ES-I3 (cell line): Measurements from ENCODE around the gene MYO15B.
A peak's percentile ranks its signal among the peaks of the same experiment; 100 is the strongest.

Experiments
- H3K36me3 ChIP-seq: 2 replicates; pipeline ENCODE4 v1.6.1; 2013; ENCODE audit warnings: mild to moderate bottlenecking, low read length, control low read depth, moderate library complexity; ENCODE audit not compliant: insufficient read depth
- H3K4me1 ChIP-seq: 2 replicates; pipeline ENCODE4 v1.6.1; 2013; ENCODE audit warnings: mild to moderate bottlenecking, control low read depth, low read length; ENCODE audit not compliant: insufficient read depth
- H3K9ac ChIP-seq: 2 replicates; pipeline ENCODE4 v1.6.1; 2013; ENCODE audit warnings: low read depth, mild to moderate bottlenecking, low read length, moderate library complexity
- H3K9me3 ChIP-seq: 2 replicates; pipeline ENCODE4 v1.6.1; 2013; ENCODE audit warnings: mild to moderate bottlenecking, low read length, moderate library complexity; ENCODE audit not compliant: control insufficient read depth, insufficient read depth

The MYO15B gene

GRCh38 chr17:75587675-75588595 is at the start of gene MYO15B:
Gene MYO15B, plus strand, starts transcription at chr17:75587800. Its CDS starts 258 bp downstream, at chr17:75588058.
- peaks cover 6% of the 10 kb centered on the region; the same call in 1 of the 2 replicates for H3K9me3 ChIP-seq
- H3K9ac ChIP-seq = peak within 1 kb of the TSS; percentile 62
- H3K4me1 ChIP-seq = no peaks in the 10 kb centered on the region
- H3K36me3 ChIP-seq = no peaks in the 10 kb centered on the region

GRCh38 chr17:75539967-75540729 is 47.5 kb upstream of the MYO15B start:
- Histone ChIP-seq H3K9ac (no peak overlapping the region), H3K9me3 (no peaks in the 10 kb centered on the region), H3K4me1 (peaks cover 13% of the 10 kb centered on the region; the same call in 1 of the 2 replicates), H3K36me3 (no peaks in the 10 kb centered on the region)

DNA sequence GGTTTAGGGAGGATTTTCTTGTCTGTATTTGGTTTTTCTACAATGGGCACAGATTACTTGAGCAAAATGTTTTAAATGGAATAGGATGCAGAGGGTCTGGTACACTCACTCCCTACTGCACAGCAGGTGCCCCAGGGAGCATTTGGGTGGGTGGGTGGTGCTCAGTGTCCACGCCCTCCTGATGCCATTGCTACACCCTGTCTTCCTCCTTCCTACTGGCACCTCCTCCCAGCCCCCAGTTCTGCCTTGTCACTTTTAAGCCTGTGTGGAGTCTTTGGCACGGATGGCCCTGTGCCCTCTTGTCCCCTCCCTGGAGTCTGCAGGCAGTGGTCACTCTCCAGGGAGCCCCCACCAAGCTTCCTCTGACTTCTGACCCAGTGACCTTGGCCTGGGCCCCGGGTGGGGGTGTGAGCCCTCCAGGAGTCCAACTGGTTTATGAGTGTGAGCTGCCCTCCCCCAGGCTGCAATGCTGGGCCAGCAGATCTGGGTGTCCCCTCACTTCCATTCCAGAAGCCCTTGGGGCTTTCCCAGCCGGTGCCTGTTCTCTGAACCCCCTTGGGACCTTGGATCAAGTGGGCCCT is 46.6 kb upstream of the MYO15B start:
- no peaks in the 10 kb centered on the region for H3K36me3 ChIP-seq
- no peaks in the 10 kb centered on the region for H3K9me3 ChIP-seq
- H3K4me1 ChIP-seq = peaks cover 19% of the 10 kb centered on the region; the same call in 1 of the 2 replicates
- no peak overlapping the region for H3K9ac ChIP-seq

GRCh38 chr17:75542229-75542628 is 45.4 kb upstream of the MYO15B start:
- H3K9me3 ChIP-seq = no peaks in the 10 kb centered on the region

DNA sequence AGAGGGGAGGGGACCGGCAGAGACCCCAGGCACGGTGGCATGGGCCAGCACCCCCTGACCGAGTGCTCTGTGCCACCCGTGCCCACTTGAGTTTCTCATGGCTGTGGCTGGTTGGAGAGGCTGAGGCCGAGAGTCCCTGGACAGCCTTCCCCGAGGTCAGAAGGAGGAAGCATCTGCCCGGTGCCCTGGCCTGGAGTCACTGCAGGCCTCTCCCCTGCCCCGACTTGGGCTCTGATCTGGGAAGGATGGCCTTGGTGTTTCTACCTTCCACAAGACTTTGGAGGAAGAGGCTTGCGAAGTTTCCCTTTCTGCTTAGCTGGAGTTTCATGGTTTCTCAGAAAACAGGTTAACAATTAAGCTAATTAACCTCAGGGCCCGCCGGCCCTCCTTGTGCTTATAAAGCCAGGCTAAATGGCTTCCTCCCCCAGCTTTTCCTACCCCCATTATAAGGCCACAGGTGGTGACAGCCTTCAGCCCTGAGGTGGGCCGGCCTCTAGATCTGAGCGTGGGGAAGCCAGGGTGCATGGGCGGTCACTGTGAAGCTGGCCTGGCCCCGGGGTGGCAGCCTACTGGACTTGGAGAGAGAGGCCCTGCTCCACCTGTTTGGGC is 44.8 kb upstream of the MYO15B start:
- H3K36me3 ChIP-seq = no peaks in the 10 kb centered on the region
- no peaks in the 10 kb centered on the region for H3K9me3 ChIP-seq
- H3K9ac ChIP-seq = no peak overlapping the region
- H3K4me1 ChIP-seq = peaks cover 19% of the 10 kb centered on the region; the same call in 1 of the 2 replicates

More at GRCh38 chr17:75542229-75542628, 45.4 kb upstream of the MYO15B start:
- H3K4me1 ChIP-seq = peaks cover 19% of the 10 kb centered on the region; the same call in 1 of the 2 replicates
- H3K36me3 ChIP-seq = no peaks in the 10 kb centered on the region
- no peak overlapping the region for H3K9ac ChIP-seq

DNA sequence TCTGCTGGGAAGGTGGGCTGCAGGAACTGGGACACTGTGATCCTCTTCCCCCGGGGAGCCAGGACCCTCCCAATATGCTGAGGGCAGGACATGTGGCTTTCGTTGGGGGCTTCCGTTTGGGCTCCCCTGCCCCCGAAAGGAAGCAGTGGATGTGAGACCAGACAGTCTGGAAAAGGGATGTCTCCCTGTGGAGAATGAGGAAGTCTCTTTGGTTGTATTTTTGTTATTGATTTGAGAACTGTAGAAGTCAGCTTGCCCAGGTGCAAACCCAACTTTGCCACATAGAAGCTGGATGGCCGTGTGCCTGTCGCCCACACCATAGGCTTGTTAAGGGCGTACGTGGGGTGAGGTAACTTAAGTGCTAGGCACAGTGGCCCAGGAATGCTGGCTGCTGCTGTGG is 43.4 kb upstream of the MYO15B start:
- no peaks in the 10 kb centered on the region for H3K9me3 ChIP-seq
- peaks cover 25% of the 10 kb centered on the region; the same call in 1 of the 2 replicates for H3K4me1 ChIP-seq
- H3K9ac ChIP-seq = no peak overlapping the region
- H3K36me3 ChIP-seq = no peaks in the 10 kb centered on the region

- Histone ChIP-seq H3K36me3 (no peaks in the 10 kb centered on the region), H3K9ac (no peak overlapping the region), H3K4me1 (peaks cover 19% of the 10 kb centered on the region; the same call in 1 of the 2 replicates), H3K9me3 (no peaks in the 10 kb centered on the region)
Observed at GRCh38 chr17:75546181-75546580, 41.4 kb upstream of the MYO15B start.

GRCh38 chr17:75547091-75547490 is 40.5 kb upstream of the MYO15B start:
- no peaks in the 10 kb centered on the region for H3K9me3 ChIP-seq

DNA sequence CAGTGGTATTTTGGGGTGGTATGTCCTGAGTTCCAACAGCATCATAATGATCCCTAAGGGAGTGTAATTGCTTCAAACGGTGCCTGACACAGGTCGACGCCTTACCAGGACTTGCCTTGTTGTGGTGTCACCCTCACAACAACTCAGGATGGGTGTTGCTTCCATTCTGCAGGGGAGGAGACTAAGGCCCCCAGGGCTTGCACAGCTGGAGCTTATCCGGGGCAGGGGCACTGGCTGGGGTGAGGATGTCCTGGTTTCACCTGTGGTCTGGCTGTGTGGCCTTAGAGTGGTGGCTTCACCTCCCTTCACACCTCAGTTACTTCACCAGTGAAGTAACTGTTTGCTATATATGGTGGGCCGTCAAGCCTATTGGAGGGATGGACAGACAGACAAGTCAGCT is 38.8 kb upstream of the MYO15B start:
- Histone ChIP-seq H3K4me1 (peaks cover 30% of the 10 kb centered on the region; the same call in 1 of the 2 replicates), H3K36me3 (no peaks in the 10 kb centered on the region), H3K9me3 (no peaks in the 10 kb centered on the region), H3K9ac (no peak overlapping the region)

More at GRCh38 chr17:75547091-75547490, 40.5 kb upstream of the MYO15B start:
- no peaks in the 10 kb centered on the region for H3K36me3 ChIP-seq
- no peak overlapping the region for H3K9ac ChIP-seq
- peaks cover 20% of the 10 kb centered on the region; the same call in 1 of the 2 replicates for H3K4me1 ChIP-seq

- no peaks in the 10 kb centered on the region for H3K36me3 ChIP-seq
- H3K4me1 ChIP-seq = peaks cover 30% of the 10 kb centered on the region; the same call in 1 of the 2 replicates
- H3K9me3 ChIP-seq = no peaks in the 10 kb centered on the region
- peak overlapping the region; percentile 26 for H3K9ac ChIP-seq
Observed at GRCh38 chr17:75549246-75550138, 38.1 kb upstream of the MYO15B start.

DNA sequence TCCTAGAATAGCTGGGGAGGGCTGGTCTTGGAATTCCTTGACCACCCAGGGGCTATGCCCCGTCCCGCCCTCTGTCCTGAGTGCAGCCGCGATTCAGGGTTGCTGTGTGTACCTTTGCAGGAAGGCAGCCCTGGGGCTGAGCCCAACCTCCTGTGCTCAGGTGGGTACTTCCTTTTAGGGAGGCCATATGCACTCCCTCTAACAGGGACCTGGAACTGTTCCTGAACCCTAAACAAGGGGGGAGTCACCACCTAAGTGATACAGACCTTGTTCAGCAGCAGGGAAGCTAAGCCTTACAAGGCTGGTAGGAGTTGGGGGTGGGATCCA is 37.5 kb upstream of the MYO15B start:
- peak overlapping the region; percentile 26; the same call in 1 of the 2 replicates for H3K9ac ChIP-seq
- peaks cover 29% of the 10 kb centered on the region; the same call in 1 of the 2 replicates for H3K4me1 ChIP-seq
- H3K9me3 ChIP-seq = no peaks in the 10 kb centered on the region
- H3K36me3 ChIP-seq = no peaks in the 10 kb centered on the region

DNA sequence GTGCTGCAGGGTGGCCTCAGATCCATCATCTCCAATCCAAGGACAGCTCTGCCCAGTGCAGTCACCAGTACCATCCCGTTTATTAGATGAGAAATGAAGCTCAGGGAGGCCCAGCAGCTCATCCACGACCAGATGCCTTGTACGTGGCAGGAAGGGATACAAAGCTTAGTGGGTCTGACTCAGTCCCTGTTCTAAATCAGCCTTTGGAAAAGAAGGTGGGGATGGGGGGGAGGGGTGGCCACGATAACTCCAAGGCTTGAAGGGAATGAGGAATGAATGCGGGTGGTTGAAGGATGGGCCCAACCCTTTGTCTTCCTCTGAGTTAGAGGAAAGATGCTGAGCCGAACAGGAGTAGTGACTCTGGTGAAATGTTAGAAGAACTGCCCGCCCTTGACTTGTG is 36.3 kb upstream of the MYO15B start:
- Histone ChIP-seq H3K36me3 (no peaks in the 10 kb centered on the region), H3K9me3 (no peaks in the 10 kb centered on the region), H3K9ac (no peak overlapping the region), H3K4me1 (peaks cover 22% of the 10 kb centered on the region; the same call in 1 of the 2 replicates)
